ENCODE measurements around the gene COMMD6.

DNA sequence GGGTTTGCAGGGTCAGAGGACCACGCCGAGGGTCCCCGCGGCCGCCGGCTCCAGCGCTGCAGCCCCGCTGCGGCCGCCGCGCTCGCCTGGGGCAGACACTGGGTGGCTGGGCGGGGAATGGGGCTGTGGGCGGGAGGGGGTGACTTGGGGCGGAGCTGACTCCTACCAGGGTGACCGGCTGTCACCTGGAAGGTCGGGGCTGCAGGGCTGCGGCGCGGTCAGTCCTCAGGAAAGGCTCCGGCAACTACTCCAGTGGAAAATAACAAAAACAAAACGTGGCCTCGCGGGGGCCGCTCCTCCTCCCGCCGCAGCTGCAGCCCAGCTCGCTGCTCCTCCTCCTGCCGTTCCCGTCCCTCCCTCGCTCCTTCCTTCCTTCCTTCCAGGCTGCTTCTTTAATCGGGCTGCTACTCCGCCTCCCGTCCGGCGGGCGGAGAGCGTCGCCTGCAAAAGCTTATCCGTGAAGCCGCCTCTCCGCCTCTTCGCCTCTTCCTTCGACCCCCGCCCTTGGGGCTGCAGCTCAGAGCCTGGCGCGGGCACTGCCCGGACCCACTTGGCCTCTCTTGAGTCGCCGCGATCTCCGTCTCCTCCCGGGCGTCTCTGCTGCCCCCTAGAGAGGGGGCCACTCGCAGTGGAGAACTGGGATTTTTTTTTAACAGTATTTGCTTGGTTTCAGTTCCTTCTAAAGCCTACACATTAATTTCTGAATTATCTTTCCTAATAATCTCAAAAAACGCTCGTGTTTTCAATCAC, 55.4 kb downstream of the COMMD6 start, which contains the start of gene TBC1D4:
- TF ChIP-seq, protein P1, sequence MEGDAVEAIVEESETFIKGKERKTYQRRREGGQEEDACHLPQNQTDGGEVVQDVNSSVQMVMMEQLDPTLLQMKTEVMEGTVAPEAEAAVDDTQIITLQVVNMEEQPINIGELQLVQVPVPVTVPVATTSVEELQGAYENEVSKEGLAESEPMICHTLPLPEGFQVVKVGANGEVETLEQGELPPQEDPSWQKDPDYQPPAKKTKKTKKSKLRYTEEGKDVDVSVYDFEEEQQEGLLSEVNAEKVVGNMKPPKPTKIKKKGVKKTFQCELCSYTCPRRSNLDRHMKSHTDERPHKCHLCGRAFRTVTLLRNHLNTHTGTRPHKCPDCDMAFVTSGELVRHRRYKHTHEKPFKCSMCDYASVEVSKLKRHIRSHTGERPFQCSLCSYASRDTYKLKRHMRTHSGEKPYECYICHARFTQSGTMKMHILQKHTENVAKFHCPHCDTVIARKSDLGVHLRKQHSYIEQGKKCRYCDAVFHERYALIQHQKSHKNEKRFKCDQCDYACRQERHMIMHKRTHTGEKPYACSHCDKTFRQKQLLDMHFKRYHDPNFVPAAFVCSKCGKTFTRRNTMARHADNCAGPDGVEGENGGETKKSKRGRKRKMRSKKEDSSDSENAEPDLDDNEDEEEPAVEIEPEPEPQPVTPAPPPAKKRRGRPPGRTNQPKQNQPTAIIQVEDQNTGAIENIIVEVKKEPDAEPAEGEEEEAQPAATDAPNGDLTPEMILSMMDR (IDR thresholded peaks at IDR 0.05; ENCODE audit: extremely low read depth in 1 of 2, insufficient read depth in 1 of 2, low read depth in 1 of 2, low read length in 2 of 2) = peak; percentile 88 to 95
- TF ChIP-seq FOS (IDR thresholded peaks at IDR 0.05; ENCODE audit: borderline replicate concordance, insufficient read depth, low read length) (no peak), EZH2 (IDR thresholded peaks at IDR 0.05; ENCODE audit: borderline replicate concordance, low read depth, low read length, severe bottlenecking) (no peak), MYC (IDR thresholded peaks at IDR 0.05; ENCODE audit: low read depth, low read length) (no peak), POLR2A (IDR thresholded peaks at IDR 0.05; ENCODE audit: low read depth, low read length) (peak; percentile 66), JUN (IDR thresholded peaks at IDR 0.05; ENCODE audit: borderline replicate concordance, insufficient read depth, insufficient read length, low read depth) (no peak), POLR2AphosphoS5 (IDR thresholded peaks at IDR 0.05; ENCODE audit: insufficient read depth, low read depth, low read length) (peak; percentile 81), GATA2 (IDR thresholded peaks at IDR 0.05; ENCODE audit: insufficient read depth, insufficient read length, low read depth, low read length) (no peak)
- TF ChIP-seq, protein P2, sequence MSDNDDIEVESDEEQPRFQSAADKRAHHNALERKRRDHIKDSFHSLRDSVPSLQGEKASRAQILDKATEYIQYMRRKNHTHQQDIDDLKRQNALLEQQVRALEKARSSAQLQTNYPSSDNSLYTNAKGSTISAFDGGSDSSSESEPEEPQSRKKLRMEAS (IDR thresholded peaks at IDR 0.05; ENCODE audit: insufficient read depth, insufficient read length) = no peak
